ENCODE measurements around the gene BMP5.
"Not testable (repeated sequence)": the region's sequence is repeated elsewhere in the genome, so short reads cannot be mapped to it uniquely, and the experiment has no call there.

The BMP5 gene

DNA sequence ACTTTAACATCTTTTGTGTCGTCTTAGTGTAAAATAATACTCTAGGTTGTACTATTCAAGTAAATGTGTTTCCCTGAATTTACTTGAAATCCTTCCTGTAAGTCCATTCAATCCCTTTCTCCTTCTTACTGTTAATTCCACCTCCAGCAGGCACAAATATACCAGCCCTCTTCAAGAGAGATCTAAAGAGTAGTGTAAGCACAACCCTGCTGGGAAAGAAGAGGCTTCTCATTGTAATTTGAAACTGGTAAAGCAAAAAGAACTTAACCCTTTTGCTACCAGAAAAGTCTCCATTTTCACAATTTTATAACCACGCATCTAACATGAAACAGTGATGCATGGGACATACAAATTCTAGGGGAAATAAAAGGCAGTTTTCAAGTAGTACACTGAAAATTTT is at the start of gene BMP5:
Gene BMP5 (minus strand): TSS at position 191 of the 400 bp plus-strand sequence. CDS start 725 bp downstream, outside the sequence.
- peak in 1 of 2 experiments; percentile 11 for DNase-seq (ENCODE audit: low read depth in 1 of 2, low spot score in 1 of 2)
- TF ChIP-seq JUND (IDR thresholded peaks at IDR 0.05; ENCODE audit: low read depth) = no peak
- in situ Hi-C loops (cut with HindIII; ENCODE audit: low pct_unique_long_range_greater_than_20kb, low sequenced_read_pairs) = no loop called here

DNA sequence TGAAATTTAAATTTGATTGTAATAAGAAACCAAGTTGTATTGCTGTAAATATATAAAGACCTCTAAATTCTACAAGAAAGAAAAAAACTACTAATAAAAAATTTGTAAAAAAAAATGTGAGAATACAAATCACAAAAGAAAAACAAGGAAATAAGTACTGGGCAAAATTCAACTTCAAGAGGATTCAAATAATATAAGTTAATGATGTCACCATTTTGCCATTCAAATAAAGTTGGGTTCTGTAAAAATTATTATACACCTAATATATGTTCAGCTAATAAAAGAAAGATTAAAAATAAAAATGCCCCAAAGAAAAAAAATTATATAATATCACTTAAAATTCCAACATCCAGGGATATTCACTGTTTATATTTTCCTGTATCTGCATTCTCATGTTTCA is 47.0 kb upstream of the BMP5 start:
- no peak for DNase-seq (ENCODE audit: low read depth in 1 of 2, low spot score in 1 of 2)
- TF ChIP-seq JUND (IDR thresholded peaks at IDR 0.05; ENCODE audit: low read depth) = no peak
- in situ Hi-C loops (cut with HindIII; ENCODE audit: low pct_unique_long_range_greater_than_20kb, low sequenced_read_pairs) = no loop called here

DNA sequence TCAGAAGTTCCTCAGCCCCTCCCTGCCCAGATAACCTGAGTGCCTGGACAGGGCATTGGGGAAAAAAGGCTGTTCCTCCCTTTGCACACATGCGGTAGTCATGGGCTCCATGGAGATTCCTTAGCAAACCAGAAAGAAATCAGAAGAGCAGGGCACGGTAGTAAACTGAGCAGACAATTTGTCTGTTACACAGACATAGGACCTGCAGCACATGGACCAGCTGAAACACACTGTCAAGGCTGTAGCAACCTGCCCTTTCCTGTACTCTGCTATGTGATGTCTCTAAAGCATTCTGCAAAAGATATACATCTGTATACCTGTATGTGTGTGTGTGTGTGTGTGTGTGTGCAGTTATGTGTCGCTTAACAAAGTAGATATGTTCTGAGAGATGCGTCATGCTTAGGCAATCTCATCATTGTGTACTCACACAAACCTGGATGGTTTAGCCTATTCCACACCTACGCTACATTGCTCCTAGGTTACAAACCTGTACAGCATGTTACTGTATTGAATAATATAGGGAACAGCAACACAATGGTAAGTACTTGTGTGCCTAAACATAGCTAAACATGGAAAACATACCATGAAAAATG is 44.4 kb upstream of the BMP5 start:
- no peak for DNase-seq (ENCODE audit: low read depth in 1 of 2, low spot score in 1 of 2)
- TF ChIP-seq JUND (IDR thresholded peaks at IDR 0.05; ENCODE audit: low read depth) = no peak
- in situ Hi-C loops (cut with HindIII; ENCODE audit: low pct_unique_long_range_greater_than_20kb, low sequenced_read_pairs) = no loop called here

DNA sequence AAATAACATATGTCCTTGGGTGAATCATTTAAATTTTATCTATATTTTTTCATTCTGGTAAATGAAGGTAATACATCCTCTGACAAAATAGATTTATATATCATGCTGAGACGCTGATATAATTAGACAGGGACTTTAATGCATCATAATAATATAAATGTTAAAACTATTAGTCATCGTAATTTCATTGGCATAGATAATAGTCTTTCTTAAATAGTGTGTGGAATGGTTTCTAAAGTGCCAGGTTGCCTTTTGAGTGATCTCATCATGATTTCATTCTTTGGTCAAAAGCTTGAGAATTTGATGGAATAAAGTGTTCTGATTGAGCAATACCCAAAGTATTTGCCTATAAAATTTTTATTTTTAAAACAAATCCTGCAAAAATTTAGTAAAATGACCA is 43.2 kb upstream of the BMP5 start:
- no peak for DNase-seq (ENCODE audit: low read depth in 1 of 2, low spot score in 1 of 2)

DNA sequence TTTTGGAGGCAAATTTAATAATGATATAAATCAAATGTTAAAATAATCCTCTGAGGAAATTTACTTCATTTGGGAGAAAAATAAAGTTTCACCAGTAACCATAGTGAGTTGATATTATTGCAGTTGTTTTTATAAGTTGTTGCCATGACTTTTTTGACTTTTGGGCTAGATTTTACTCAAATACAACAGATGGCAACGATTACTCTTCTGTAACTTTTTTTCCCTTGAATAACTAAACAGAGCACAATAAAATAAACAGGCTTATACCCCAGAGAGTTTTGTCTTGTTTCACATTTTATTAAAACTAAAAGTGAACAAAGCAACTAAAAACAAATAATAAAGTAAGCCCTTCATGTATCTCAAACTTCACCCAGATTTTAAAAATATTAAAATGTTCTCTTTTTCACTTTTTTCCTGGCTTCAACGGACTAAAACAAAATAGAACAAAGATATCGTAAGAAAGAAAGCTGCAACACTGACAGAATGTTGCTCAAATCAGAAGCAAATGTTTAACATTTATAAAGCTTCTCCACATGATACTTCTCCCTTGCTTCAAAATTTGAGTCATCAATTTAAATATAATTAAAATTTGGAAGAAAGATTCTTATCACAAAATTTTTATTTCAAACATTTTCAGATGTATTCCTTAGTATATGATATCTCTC is 42.5 kb upstream of the BMP5 start:
- in situ Hi-C loops (cut with HindIII; ENCODE audit: low pct_unique_long_range_greater_than_20kb, low sequenced_read_pairs) = no loop called here
- no peak for DNase-seq (ENCODE audit: low read depth in 1 of 2, low spot score in 1 of 2)
- no peak for TF ChIP-seq JUND (IDR thresholded peaks at IDR 0.05; ENCODE audit: low read depth)

More for the DNA sequence above, 43.2 kb upstream of the BMP5 start:
- in situ Hi-C loops (cut with HindIII; ENCODE audit: low pct_unique_long_range_greater_than_20kb, low sequenced_read_pairs) = no loop called here
- no peak for TF ChIP-seq JUND (IDR thresholded peaks at IDR 0.05; ENCODE audit: low read depth)

DNA sequence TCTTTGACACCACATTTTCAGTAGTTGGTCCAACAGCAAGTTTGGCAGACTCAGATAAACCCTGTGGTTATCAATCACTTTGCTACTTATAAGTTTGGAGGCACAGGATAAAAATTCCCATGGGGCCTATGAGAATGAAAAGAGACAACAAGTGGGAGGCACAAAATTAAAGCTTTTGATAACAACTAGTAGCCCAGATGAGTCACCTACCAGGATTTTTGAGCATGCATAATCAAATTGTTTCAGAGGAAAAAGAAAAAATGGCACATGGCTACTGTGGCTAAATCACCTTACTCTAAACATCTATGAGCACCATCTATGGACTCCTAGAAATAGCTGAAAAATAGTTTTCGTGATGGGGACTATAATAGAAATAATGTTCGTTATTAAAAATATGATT is 40.8 kb upstream of the BMP5 start:
- TF ChIP-seq JUND (IDR thresholded peaks at IDR 0.05; ENCODE audit: low read depth) = no peak
- no peak for DNase-seq (ENCODE audit: low read depth in 1 of 2, low spot score in 1 of 2)
- in situ Hi-C loops (cut with HindIII; ENCODE audit: low pct_unique_long_range_greater_than_20kb, low sequenced_read_pairs) = no loop called here

DNA sequence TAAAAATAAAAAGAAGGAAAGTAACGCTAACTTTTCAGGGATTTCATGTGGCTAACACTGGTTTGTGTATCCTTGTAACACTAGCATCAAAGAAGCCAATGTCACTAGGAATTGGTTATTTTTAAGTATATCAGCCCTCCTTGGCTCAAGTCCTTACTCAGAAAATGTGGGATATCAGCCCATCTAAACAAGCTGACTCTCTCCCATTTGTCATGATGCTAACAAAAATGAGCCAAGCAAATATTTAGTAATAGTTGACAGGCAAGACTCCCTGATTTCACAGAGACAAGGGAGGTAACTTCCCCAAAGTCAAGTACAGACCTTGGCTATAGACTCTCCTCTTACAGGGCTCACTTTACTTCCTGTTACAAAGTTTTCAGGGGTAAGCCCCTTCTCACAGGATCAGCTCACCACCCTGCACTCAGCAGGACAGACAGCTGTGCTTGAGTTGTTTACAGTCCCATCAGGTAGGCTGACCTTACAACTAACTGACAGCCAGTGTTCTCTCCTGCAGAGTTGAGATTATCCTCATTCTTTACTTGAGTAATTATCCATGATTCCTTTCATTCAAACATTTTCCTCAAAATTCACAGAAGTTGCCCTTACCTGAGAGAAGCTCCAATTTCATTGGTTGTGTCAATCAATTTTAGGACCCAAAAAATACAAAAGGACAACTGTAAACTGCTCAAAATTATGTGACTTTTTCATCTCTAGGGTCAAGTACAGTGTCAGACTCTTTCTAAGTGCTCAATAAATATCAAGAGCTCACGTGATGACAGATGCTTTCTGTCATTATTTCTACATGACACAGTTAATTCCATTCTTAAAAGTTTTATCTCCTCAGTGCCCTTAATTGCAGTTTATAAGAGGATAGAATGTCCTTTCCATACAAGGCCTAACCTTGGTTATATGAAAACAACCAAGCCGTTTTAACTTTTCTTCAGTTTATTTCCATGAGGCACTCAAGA is 38.1 kb upstream of the BMP5 start:
- DNase-seq (ENCODE audit: low read depth in 1 of 2, low spot score in 1 of 2) = peak in 1 of 2 experiments; percentile 16
- in situ Hi-C loops (cut with HindIII; ENCODE audit: low pct_unique_long_range_greater_than_20kb, low sequenced_read_pairs) = no loop called here
- no peak for TF ChIP-seq JUND (IDR thresholded peaks at IDR 0.05; ENCODE audit: low read depth)

DNA sequence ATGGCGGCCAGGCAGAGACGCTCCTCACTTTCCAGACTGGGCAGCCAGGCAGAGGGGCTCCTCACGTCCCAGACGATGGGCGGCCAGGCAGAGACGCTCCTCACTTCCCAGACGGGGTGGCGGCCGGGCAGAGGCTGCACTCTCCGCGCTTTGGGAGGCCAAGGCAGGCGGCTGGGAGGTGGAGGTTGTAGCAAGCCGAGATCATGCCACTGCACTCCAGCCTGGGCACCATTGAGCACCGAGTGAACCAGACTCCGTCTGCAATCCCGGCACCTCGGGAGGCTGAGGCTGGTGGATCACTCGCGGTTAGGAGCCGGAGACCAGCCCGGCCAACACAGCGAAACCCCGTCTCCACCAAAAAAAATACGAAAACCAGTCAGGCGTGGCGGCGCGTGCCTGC is 35.1 kb upstream of the BMP5 start:
- in situ Hi-C loops (cut with HindIII; ENCODE audit: low pct_unique_long_range_greater_than_20kb, low sequenced_read_pairs); DNase-seq (ENCODE audit: low read depth in 1 of 2, low spot score in 1 of 2): not testable (repeated sequence)

DNA sequence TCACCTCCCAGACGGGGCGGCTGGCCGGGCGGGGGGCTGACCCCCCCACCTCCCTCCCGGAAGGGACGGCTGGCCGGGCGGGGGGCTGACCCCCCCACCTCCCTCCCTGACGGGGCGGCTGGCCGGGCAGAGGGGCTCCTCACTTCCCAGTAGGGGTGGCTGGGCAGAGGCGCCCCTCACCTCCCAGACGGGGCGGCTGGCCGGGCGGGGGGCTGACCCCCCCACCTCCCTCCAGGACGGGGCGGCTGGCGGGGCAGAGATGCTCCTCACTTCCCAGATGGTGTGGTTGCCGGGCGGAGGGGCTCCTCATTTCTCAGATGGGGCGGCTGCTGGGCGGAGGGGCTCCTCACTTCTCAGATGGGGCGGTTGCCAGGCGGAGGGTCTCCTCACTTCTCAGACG is 34.5 kb upstream of the BMP5 start:
- in situ Hi-C loops (cut with HindIII; ENCODE audit: low pct_unique_long_range_greater_than_20kb, low sequenced_read_pairs) = not testable (repeated sequence)

DNA sequence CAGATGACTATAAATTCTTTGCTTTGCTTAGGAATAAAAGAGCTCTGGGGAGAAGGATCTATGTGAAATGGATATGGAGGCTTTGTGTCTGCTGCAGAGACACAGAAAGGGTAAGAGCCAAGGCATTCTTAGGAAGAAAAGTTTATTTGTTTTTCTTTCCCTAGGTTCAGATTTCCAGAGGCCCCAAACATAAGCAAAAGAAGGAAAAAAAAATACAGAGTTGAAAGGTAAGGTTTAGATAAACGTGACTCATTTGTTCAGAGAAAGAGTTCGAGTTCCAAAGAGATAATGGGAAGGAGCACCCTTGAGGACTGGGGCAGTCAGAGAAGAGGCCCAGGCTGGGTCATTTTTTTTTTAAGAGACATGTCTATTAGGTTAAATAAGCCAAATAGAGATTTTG is 27.4 kb upstream of the BMP5 start:
- no peak for DNase-seq (ENCODE audit: low read depth in 1 of 2, low spot score in 1 of 2)
- in situ Hi-C loops (cut with HindIII; ENCODE audit: low pct_unique_long_range_greater_than_20kb, low sequenced_read_pairs) = no loop called here
- TF ChIP-seq JUND (IDR thresholded peaks at IDR 0.05; ENCODE audit: low read depth) = no peak

More for the DNA sequence above, 34.5 kb upstream of the BMP5 start:
- DNase-seq (ENCODE audit: low read depth in 1 of 2, low spot score in 1 of 2) = not testable (repeated sequence)

DNA sequence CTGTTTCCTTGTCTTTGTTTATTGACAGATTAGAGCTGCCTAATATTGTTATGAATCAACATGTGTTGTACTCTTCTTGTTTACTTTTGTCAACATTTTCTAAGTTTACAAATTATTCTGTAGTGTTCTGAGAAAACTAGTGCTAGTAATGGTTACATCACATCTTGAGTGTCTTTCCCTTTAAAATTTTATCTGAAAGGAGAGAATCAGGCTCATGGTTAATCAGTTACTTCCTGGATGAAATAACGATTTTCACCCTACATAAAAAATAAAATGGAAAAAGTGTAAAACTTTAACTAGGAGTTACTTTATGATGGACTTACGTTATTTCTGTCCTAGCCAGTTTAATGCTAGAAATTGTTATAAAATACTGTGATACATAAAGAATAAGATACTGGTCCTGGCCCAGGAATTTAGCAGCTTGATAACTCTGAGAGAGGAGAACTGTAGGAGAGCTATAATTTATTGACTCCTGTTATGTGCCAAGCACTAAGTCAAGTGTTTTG is 26.4 kb upstream of the BMP5 start:
- in situ Hi-C loops (cut with HindIII; ENCODE audit: low pct_unique_long_range_greater_than_20kb, low sequenced_read_pairs) = no loop called here
- TF ChIP-seq JUND (IDR thresholded peaks at IDR 0.05; ENCODE audit: low read depth) = no peak
- no peak for DNase-seq (ENCODE audit: low read depth in 1 of 2, low spot score in 1 of 2)

DNA sequence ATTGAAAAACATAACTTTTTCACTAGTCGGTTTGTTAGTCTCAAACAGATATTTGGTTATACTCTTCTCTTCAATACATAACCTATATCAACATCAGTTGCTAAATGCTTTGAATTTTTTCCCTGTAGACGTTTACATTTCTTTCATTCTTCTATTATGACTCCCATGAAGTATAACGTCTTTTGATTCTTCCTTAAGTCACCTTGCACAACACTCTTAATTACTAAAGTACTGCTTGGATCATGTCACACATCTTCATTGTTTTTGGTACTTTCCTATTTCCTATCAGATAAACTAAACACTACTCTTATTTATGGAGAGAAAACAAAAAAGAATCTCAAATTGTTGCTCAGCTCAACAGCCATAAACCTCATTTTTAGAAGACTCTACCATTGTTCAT is 23.0 kb upstream of the BMP5 start:
- in situ Hi-C loops (cut with HindIII; ENCODE audit: low pct_unique_long_range_greater_than_20kb, low sequenced_read_pairs) = no loop called here
- no peak for TF ChIP-seq JUND (IDR thresholded peaks at IDR 0.05; ENCODE audit: low read depth)
- no peak for DNase-seq (ENCODE audit: low read depth in 1 of 2, low spot score in 1 of 2)

DNA sequence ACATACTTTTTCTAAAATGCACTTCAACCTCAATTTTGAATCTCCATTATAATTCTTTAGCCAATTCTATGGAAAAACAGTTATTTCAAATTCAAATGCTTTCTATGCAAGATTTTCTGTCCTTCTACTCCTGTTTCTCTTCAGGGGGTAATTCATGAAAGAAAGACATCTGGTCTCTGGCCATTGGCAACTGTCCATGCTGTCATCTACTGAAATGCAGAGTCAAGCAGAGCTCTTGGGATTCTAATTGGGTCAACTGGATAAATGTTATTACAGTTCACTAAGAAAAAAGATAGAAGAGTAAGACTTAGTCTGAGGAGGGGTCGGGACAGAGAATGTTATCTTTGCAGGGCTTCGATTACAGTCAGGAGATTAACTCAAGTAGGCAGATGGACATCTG is 22.0 kb upstream of the BMP5 start:
- no peak for DNase-seq (ENCODE audit: low read depth in 1 of 2, low spot score in 1 of 2)
- in situ Hi-C loops (cut with HindIII; ENCODE audit: low pct_unique_long_range_greater_than_20kb, low sequenced_read_pairs) = no loop called here
- no peak for TF ChIP-seq JUND (IDR thresholded peaks at IDR 0.05; ENCODE audit: low read depth)

All from T47D (cell line).